ENCODE measurements around the gene SCAANT1. TPM values are rescaled to one million over a fixed set of nuclear protein-coding genes. Genes with fewer than 3 reads are reported as not detected.

SCAANT1 gene
- total RNA-seq, 6 donors from 2014 or later: not detected

DNA sequence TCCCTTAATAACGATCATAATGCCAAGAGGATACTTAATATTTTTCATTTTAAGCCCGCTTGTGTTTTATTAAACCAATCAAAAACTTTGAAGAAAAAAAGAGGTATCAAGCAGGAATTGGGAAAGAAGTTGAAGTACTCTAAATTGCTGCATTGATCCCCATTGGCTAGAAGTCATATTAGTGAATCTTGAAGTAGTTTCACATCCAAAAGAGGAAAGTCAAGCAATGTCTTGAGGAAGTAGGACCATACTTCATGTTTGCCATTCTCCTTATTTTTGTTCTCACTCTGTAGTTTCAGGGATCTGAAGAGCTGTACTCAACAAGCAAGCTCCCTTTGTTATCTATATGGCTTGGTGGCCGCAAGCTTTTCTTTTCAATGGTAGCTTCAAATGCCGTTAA is 2.2 kb downstream of the SCAANT1 start:
- H3K4me1 ChIP-seq: peaks cover 22 to 32% (median 26%) of the 10 kb centered on the region in 4 donors
- no peaks in the 10 kb centered on the region for H3K27me3 ChIP-seq
- H3K9me3 ChIP-seq: no peaks in the 10 kb centered on the region
- H3K4me3 ChIP-seq: no peak overlapping the region
- peaks cover 0 to 3% (median under 1%) of the 10 kb centered on the region in 4 donors for H3K36me3 ChIP-seq
- H3K27ac ChIP-seq: no peak overlapping the region
- TF ChIP-seq POLR2AphosphoS5 (IDR thresholded peaks at IDR 0.05) (no peak), EP300 (IDR thresholded peaks at IDR 0.05) (no peak), POLR2A (IDR thresholded peaks at IDR 0.05) (no peak)
- TF ChIP-seq, protein P1, sequence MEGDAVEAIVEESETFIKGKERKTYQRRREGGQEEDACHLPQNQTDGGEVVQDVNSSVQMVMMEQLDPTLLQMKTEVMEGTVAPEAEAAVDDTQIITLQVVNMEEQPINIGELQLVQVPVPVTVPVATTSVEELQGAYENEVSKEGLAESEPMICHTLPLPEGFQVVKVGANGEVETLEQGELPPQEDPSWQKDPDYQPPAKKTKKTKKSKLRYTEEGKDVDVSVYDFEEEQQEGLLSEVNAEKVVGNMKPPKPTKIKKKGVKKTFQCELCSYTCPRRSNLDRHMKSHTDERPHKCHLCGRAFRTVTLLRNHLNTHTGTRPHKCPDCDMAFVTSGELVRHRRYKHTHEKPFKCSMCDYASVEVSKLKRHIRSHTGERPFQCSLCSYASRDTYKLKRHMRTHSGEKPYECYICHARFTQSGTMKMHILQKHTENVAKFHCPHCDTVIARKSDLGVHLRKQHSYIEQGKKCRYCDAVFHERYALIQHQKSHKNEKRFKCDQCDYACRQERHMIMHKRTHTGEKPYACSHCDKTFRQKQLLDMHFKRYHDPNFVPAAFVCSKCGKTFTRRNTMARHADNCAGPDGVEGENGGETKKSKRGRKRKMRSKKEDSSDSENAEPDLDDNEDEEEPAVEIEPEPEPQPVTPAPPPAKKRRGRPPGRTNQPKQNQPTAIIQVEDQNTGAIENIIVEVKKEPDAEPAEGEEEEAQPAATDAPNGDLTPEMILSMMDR (IDR thresholded peaks at IDR 0.05): no peak
- 89 to 92% methylated on average over 4 of the region's 4 CpGs for WGBS, 2 donors
- no peak for ATAC-seq (ENCODE audit: low FRiP score in 2 of 2)
- DNase-seq: no peak

DNA sequence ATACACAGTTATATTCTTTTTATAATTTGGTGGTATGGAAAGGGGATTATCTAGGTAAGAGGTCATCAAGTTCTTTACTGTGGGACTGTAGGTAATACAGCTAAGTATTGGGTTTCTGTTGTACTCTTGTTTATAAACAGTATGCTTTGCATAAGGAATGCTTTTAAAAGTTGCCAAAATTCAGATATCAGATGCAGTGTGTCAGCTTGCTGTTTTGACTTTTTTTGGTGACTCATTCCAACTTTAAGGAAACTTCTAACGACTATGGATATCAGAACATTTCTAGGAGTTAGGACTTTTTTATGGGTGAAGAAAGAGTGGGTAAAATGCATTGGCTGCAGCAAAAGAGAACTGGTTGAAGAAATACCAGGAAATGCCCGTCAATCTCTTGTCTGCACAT is 2.8 kb downstream of the SCAANT1 start:
- no peak overlapping the region for H3K27ac ChIP-seq
- H3K9me3 ChIP-seq: no peaks in the 10 kb centered on the region
- no peak overlapping the region for H3K4me3 ChIP-seq
- ATAC-seq (ENCODE audit: low FRiP score in 2 of 2) (no peak), DNase-seq (no peak)
- 62 to 71% methylated on average over 2 of the region's 2 CpGs for WGBS, 2 donors
- H3K36me3 ChIP-seq: peaks cover 0 to 5% (median 0%) of the 10 kb centered on the region in 4 donors
- no peaks in the 10 kb centered on the region for H3K27me3 ChIP-seq
- peaks cover 22 to 26% (median 26%) of the 10 kb centered on the region in 4 donors for H3K4me1 ChIP-seq
- TF ChIP-seq, protein P1 (IDR thresholded peaks at IDR 0.05): no peak
- TF ChIP-seq EP300 (IDR thresholded peaks at IDR 0.05) (no peak), POLR2A (IDR thresholded peaks at IDR 0.05) (no peak), POLR2AphosphoS5 (IDR thresholded peaks at IDR 0.05) (no peak)

DNA sequence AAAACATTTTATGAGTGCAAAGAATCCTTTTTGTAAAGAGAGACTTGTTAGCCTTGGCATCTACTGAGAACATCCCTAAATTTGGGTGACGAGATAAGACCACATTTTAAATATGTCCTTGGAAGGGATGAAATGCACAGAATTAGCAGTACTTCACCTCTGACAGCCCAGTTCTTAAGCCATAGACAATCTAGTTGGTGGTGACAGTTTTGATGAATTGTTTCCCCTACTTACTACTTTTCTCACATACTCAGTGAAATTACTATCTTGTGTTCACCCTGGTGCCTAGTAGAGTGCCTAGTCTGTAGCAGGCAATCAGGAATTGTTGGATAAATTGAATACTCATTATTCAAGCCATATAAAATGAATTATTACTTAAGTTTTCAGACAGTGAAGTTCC is 3.4 kb downstream of the SCAANT1 start:
- Histone ChIP-seq H3K4me3 (no peak overlapping the region), H3K27me3 (no peaks in the 10 kb centered on the region), H3K9me3 (no peaks in the 10 kb centered on the region), H3K36me3 (peaks cover 0 to 5% (median 0%) of the 10 kb centered on the region in 4 donors), H3K27ac (no peak overlapping the region), H3K4me1 (peaks cover 16 to 21% (median 19%) of the 10 kb centered on the region in 4 donors)
- ATAC-seq (ENCODE audit: low FRiP score in 2 of 2) (no peak), DNase-seq (no peak)
- TF ChIP-seq POLR2A (IDR thresholded peaks at IDR 0.05) (no peak), EP300 (IDR thresholded peaks at IDR 0.05) (no peak), POLR2AphosphoS5 (IDR thresholded peaks at IDR 0.05) (no peak)
- TF ChIP-seq, protein P1 (IDR thresholded peaks at IDR 0.05): no peak
- 91 to 97% methylated on average over 1 of the region's 1 CpG for WGBS, 2 donors

DNA sequence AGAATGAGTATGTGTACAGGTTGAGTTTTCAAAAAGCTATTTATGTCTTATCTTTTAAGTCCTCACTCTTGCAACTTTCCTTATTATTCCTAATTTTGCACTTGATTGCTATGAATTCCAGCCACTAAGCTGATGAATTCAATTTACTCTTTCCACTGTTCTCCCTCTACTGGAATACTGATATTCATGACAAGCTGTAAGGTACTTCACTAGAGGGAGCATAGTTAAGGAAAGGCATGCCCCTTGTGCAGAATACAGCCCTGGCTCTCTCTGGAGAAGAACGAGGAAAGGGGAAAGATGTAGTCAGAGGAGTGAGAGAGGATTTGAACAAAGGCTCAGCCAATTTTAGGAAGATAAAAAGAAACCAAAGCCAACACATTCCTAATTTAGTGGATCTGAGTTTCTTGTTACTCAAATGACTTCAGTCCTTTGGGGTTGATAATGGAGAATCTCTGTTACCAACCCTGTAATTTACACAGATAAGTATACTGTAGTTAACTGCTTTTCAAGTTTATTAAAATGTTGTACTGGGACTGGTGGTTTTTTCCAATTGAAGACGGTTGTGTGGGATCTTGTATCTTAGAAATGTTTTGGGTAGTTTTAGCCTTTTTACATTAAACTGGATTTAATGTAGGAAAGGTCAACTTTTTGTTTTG is 4.0 kb downstream of the SCAANT1 start:
- no peaks in the 10 kb centered on the region for H3K27me3 ChIP-seq
- 69 to 77% methylated on average over 2 of the region's 2 CpGs for WGBS, 2 donors

More for the DNA sequence above, 4.0 kb downstream of the SCAANT1 start:
- no peak overlapping the region for H3K4me3 ChIP-seq
- H3K36me3 ChIP-seq: peaks cover 0 to 5% (median 0%) of the 10 kb centered on the region in 4 donors
- TF ChIP-seq POLR2A (IDR thresholded peaks at IDR 0.05) (no peak), POLR2AphosphoS5 (IDR thresholded peaks at IDR 0.05) (no peak), EP300 (IDR thresholded peaks at IDR 0.05) (no peak)
- TF ChIP-seq, protein P1 (IDR thresholded peaks at IDR 0.05): peak in 1 of 6 experiments; percentile 11
- H3K9me3 ChIP-seq: no peaks in the 10 kb centered on the region
- ATAC-seq (ENCODE audit: low FRiP score in 2 of 2) (no peak), DNase-seq (no peak)
- H3K4me1 ChIP-seq: peaks cover 11 to 15% (median 14%) of the 10 kb centered on the region in 4 donors
- no peak overlapping the region for H3K27ac ChIP-seq
